Right lobe of liver (tissue), 4 donors: Measurements from ENCODE around the gene ZNG1E.
"Not testable (repeated sequence)": the region's sequence is repeated elsewhere in the genome, so short reads cannot be mapped to it uniquely, and the experiment has no call there.

Source experiments
- POLR2A ChIP-seq: fragments of 450-650 bp; IDR thresholded peaks from one replicate; pipeline ENCODE4 v1.6.1; 2017; ENCODE audit warnings: antibody characterized with exemption, mild to moderate bottlenecking
- TF ChIP-seq, protein P1 (sequence below), 4 donors: fragments of 200-600 bp in 3 of 4; fragments of 450-650 bp in 1 of 4; IDR thresholded peaks; one replicate each; pipeline versions ENCODE4 v1.5.1 to v1.8.0; 2016 to 2022; ENCODE audit warnings: antibody characterized with exemption in 4 of 4, mild to moderate bottlenecking in 2 of 4
- donor health status: DM: no; HTN: no; CAD: no.
- donor health status: DM: no; HTN: no; CAD: no.
- donor health status: DM: no; HTN: yes; CAD: no.

DNA sequence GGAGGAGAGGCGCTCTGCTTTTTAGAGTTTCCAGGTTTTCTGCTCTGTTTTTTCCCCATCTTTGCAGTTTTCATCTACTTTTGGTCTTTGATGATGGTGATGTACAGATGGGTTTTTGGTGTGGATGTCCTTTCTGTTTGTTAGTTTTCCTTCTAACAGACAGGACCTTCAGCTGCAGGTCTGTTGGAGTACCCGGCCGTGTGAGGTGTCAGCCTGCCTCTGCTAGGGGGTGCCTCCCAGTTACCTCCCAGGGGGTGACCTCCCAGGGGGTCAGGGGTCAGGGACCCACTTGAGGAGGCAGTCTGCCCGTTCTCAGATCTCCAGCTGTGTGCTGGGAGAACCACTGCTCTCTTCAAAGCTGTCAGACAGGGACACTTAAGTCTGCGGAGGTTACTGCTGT is 38.7 kb downstream of the ZNG1E start:
- not testable (repeated sequence) for TF ChIP-seq POLR2A
- TF ChIP-seq, protein P1, sequence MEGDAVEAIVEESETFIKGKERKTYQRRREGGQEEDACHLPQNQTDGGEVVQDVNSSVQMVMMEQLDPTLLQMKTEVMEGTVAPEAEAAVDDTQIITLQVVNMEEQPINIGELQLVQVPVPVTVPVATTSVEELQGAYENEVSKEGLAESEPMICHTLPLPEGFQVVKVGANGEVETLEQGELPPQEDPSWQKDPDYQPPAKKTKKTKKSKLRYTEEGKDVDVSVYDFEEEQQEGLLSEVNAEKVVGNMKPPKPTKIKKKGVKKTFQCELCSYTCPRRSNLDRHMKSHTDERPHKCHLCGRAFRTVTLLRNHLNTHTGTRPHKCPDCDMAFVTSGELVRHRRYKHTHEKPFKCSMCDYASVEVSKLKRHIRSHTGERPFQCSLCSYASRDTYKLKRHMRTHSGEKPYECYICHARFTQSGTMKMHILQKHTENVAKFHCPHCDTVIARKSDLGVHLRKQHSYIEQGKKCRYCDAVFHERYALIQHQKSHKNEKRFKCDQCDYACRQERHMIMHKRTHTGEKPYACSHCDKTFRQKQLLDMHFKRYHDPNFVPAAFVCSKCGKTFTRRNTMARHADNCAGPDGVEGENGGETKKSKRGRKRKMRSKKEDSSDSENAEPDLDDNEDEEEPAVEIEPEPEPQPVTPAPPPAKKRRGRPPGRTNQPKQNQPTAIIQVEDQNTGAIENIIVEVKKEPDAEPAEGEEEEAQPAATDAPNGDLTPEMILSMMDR (IDR thresholded peaks at IDR 0.05): not testable (repeated sequence)
